ENCODE measurements around the gene PDIA5.

PDIA5 gene

GRCh38 chr3:123129532-123129931 is 62.7 kb downstream of the PDIA5 start:
- Histone ChIP-seq H3K4me1 (ENCODE audit: insufficient read depth, low read length, severe bottlenecking) (no peaks in the 10 kb centered on the region), H4K20me1 (ENCODE audit: insufficient read depth, low read length) (no peaks in the 10 kb centered on the region), H3K79me2 (ENCODE audit: insufficient read depth, low read length) (no peaks in the 10 kb centered on the region), H3K9ac (ENCODE audit: low read length) (no peak overlapping the region), H3F3A (ENCODE audit: insufficient read depth, low read length) (no peaks in the 10 kb centered on the region), H3K36me3 (ENCODE audit: insufficient read depth, low read length) (peaks cover 38% of the 10 kb centered on the region; the same call in 1 of the 2 replicates), H3K4me3 (ENCODE audit: low read depth, low read length, poor library complexity, severe bottlenecking) (no peak overlapping the region), H3K27ac (ENCODE audit: low read depth, low read length, poor library complexity, severe bottlenecking) (no peak overlapping the region), H2AFZ (ENCODE audit: low read length) (no peak overlapping the region), H3K27me3 (ENCODE audit: insufficient read depth, low read length) (no peaks in the 10 kb centered on the region), H3K9me3 (ENCODE audit: low read length) (no peaks in the 10 kb centered on the region), H3K9me2 (ENCODE audit: low read depth, low read length) (no peaks in the 10 kb centered on the region), H3K4me2 (ENCODE audit: low read length) (no peak overlapping the region)
- TF ChIP-seq CTCF (IDR thresholded peaks at IDR 0.05; ENCODE audit: low read length) (no peak), EZH2 (IDR thresholded peaks at IDR 0.05; ENCODE audit: borderline replicate concordance, low read length) (no peak)

GRCh38 chr3:123130079-123130750 is 63.4 kb downstream of the PDIA5 start:
- Histone ChIP-seq H3K36me3 (ENCODE audit: insufficient read depth, low read length) (peaks cover 38% of the 10 kb centered on the region; the same call in 1 of the 2 replicates), H3K4me3 (ENCODE audit: low read depth, low read length, poor library complexity, severe bottlenecking) (no peak overlapping the region), H3K9ac (ENCODE audit: low read length) (no peak overlapping the region), H3K9me2 (ENCODE audit: low read depth, low read length) (no peaks in the 10 kb centered on the region), H3K9me3 (ENCODE audit: low read length) (no peaks in the 10 kb centered on the region), H3K4me2 (ENCODE audit: low read length) (no peak overlapping the region), H4K20me1 (ENCODE audit: insufficient read depth, low read length) (no peaks in the 10 kb centered on the region), H3F3A (ENCODE audit: insufficient read depth, low read length) (no peaks in the 10 kb centered on the region), H3K4me1 (ENCODE audit: insufficient read depth, low read length, severe bottlenecking) (no peaks in the 10 kb centered on the region), H2AFZ (ENCODE audit: low read length) (no peak overlapping the region), H3K27ac (ENCODE audit: low read depth, low read length, poor library complexity, severe bottlenecking) (no peak overlapping the region), H3K79me2 (ENCODE audit: insufficient read depth, low read length) (no peaks in the 10 kb centered on the region), H3K27me3 (ENCODE audit: insufficient read depth, low read length) (no peaks in the 10 kb centered on the region)
- TF ChIP-seq CTCF (IDR thresholded peaks at IDR 0.05; ENCODE audit: low read length), result no peak
- TF ChIP-seq EZH2 (IDR thresholded peaks at IDR 0.05; ENCODE audit: borderline replicate concordance, low read length), result no peak

GRCh38 chr3:123134671-123135070 is 67.8 kb downstream of the PDIA5 start:
- Histone ChIP-seq H3K27ac (ENCODE audit: low read depth, low read length, poor library complexity, severe bottlenecking) (no peak overlapping the region), H4K20me1 (ENCODE audit: insufficient read depth, low read length) (no peaks in the 10 kb centered on the region), H2AFZ (ENCODE audit: low read length) (no peak overlapping the region), H3K9me3 (ENCODE audit: low read length) (no peaks in the 10 kb centered on the region), H3K79me2 (ENCODE audit: insufficient read depth, low read length) (no peaks in the 10 kb centered on the region), H3F3A (ENCODE audit: insufficient read depth, low read length) (no peaks in the 10 kb centered on the region), H3K9me2 (ENCODE audit: low read depth, low read length) (no peaks in the 10 kb centered on the region), H3K9ac (ENCODE audit: low read length) (no peak overlapping the region), H3K4me3 (ENCODE audit: low read depth, low read length, poor library complexity, severe bottlenecking) (no peak overlapping the region), H3K4me1 (ENCODE audit: insufficient read depth, low read length, severe bottlenecking) (no peaks in the 10 kb centered on the region), H3K27me3 (ENCODE audit: insufficient read depth, low read length) (no peaks in the 10 kb centered on the region), H3K4me2 (ENCODE audit: low read length) (no peak overlapping the region), H3K36me3 (ENCODE audit: insufficient read depth, low read length) (peaks cover 23% of the 10 kb centered on the region; the same call in 1 of the 2 replicates)
- no peak for TF ChIP-seq EZH2 (IDR thresholded peaks at IDR 0.05; ENCODE audit: borderline replicate concordance, low read length)
- TF ChIP-seq CTCF (IDR thresholded peaks at IDR 0.05; ENCODE audit: low read length), result no peak
